ENCODE data around the gene CSRP3.

DNA sequence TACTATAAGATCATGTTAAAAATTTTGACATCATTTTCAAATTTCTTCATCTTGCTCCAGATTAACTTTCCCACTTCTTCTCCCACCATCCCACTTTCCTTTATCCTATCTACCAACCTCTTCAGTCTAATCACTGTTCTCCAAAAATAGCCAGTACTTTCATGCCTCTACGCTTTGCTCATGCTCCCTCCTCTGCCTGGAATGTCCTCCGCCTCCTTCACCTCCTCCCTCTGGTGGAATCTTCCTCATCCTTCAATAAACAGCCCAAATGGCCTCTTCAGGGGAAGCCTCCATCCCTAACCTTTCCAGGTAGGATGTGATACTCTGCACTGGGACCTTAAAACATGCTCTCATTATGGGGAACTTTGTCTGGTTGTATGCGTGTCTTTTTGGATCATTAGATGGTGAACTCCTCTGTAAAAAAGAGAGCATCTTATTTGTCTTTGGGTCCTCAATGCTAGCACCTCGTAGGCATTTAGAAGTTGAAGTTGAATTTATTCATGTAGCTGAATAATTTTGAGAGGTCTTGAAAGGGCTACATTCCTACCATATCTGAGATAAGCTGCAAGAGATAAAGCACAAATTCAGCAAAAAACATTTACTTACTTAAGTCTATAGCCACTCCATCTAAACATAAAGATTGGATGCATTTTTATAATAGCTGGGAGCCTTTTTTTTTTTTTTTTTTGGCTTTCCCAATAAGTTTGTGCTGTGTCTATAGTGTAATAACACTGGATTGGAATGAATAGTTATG is 8.0 kb upstream of the CSRP3 start:
- TF ChIP-seq, protein P1, sequence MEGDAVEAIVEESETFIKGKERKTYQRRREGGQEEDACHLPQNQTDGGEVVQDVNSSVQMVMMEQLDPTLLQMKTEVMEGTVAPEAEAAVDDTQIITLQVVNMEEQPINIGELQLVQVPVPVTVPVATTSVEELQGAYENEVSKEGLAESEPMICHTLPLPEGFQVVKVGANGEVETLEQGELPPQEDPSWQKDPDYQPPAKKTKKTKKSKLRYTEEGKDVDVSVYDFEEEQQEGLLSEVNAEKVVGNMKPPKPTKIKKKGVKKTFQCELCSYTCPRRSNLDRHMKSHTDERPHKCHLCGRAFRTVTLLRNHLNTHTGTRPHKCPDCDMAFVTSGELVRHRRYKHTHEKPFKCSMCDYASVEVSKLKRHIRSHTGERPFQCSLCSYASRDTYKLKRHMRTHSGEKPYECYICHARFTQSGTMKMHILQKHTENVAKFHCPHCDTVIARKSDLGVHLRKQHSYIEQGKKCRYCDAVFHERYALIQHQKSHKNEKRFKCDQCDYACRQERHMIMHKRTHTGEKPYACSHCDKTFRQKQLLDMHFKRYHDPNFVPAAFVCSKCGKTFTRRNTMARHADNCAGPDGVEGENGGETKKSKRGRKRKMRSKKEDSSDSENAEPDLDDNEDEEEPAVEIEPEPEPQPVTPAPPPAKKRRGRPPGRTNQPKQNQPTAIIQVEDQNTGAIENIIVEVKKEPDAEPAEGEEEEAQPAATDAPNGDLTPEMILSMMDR (conservative IDR thresholded peaks at IDR 0.05; ENCODE audit: low read length): no peak
- no peak for TF ChIP-seq EZH2phosphoT487 (IDR thresholded peaks at IDR 0.05; ENCODE audit: borderline replicate concordance)

Data from Loucy (cell line).